Measurements from ENCODE around the gene EVA1B. TPM values are rescaled to one million over a fixed set of nuclear protein-coding genes. Genes with fewer than 3 reads are reported as not detected.

EVA1B gene, protein sequence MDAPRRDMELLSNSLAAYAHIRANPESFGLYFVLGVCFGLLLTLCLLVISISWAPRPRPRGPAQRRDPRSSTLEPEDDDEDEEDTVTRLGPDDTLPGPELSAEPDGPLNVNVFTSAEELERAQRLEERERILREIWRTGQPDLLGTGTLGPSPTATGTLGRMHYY
- total RNA-seq: 55.7 to 88.4 TPM (median 85.2 TPM) in 3 replicates
- long read RNA-seq, transcript EVA1B-202 (3 exons, 699 nt): major isoform, 157 of 169 reads
- long read RNA-seq, partial matches to known transcripts: 3 of 169 reads
- long read RNA-seq, other reads (novel, unspliced or antisense): 9 of 169 reads

DNA sequence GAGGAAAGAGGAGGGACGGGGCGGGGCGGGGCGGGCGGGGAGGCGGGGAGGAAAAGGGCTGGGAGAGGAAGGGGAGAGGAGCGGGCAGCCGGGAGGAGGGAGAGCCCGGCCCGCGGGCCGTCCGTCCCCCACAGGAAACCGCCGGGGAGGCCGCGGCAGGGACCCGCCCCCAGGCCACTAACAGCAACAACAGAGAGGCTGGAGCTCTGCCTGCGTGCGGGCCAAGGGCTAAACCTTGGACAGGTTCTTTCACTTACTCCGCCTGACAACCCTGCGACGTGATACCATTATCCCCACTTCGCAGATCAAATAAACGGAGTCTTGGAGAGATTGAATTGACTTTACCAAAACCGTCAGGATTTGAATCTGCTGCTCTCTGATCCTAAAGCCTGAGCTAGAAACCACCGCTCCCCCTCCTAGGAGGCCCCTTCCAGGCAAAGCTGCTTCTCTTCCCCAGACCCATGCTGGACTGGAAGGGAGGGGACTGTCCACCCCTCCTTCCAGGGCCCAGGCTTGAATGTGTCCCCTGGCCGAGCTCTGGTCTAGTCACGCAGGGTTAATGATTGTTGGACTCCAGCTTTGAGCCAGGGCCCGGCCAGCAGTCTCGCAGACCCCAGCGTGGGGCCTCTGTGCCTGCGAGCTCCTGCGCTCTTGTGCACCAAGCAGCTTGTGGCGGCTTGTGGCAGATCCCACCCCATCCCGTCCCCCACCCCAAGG is at the start of gene EVA1B:
TSS of gene EVA1B (minus strand) at position 10 of the 717 bp plus-strand sequence. CDS start 608 bp downstream, outside the sequence.
- Mint-ChIP-seq H3K27me3 (ENCODE audit: low read depth) (no peaks in the 10 kb centered on the region), H3K4me3 (ENCODE audit: unreplicated experiment) (peak within 1 kb of the TSS; percentile 77), H3K27ac (ENCODE audit: unreplicated experiment) (peak within 1 kb of the TSS; percentile 91), H3K9me3 (ENCODE audit: low read depth) (no peaks in the 10 kb centered on the region), H3K4me1 (ENCODE audit: low read depth) (peaks cover 47% of the 10 kb centered on the region), H3K36me3 (ENCODE audit: low read depth) (peaks cover 2% of the 10 kb centered on the region)
- TF ChIP-seq, protein P1, sequence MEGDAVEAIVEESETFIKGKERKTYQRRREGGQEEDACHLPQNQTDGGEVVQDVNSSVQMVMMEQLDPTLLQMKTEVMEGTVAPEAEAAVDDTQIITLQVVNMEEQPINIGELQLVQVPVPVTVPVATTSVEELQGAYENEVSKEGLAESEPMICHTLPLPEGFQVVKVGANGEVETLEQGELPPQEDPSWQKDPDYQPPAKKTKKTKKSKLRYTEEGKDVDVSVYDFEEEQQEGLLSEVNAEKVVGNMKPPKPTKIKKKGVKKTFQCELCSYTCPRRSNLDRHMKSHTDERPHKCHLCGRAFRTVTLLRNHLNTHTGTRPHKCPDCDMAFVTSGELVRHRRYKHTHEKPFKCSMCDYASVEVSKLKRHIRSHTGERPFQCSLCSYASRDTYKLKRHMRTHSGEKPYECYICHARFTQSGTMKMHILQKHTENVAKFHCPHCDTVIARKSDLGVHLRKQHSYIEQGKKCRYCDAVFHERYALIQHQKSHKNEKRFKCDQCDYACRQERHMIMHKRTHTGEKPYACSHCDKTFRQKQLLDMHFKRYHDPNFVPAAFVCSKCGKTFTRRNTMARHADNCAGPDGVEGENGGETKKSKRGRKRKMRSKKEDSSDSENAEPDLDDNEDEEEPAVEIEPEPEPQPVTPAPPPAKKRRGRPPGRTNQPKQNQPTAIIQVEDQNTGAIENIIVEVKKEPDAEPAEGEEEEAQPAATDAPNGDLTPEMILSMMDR (IDR thresholded peaks at IDR 0.05): no peak
- DNase-seq (ENCODE audit: low spot score): no peak

DNA sequence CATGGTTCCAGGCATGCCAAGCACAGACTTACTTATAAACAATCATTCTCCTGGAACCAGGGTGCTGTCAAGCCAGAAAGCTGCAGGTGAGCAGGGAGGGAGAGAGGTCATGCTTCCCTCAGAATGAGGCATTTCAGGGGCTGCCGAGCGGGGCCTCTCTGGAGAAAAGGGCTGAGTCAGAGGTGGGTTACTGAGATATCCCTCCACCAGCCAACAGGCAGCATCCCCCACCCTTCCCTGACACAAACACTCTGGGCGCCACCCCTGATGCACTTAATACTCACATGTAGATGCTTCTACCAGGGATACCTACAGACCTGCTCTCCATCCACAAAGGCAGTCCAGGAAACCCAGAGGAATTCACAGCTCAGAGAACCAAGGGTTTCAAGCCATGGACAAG is 49.2 kb upstream of the EVA1B start:
- TF ChIP-seq, protein P1 (IDR thresholded peaks at IDR 0.05): no peak
- Mint-ChIP-seq H3K27me3 (ENCODE audit: low read depth) (no peaks in the 10 kb centered on the region), H3K27ac (ENCODE audit: unreplicated experiment) (peak overlapping the region; percentile 96), H3K4me3 (ENCODE audit: unreplicated experiment) (no peak overlapping the region), H3K9me3 (ENCODE audit: low read depth) (no peaks in the 10 kb centered on the region), H3K36me3 (ENCODE audit: low read depth) (peaks cover 2% of the 10 kb centered on the region), H3K4me1 (ENCODE audit: low read depth) (peaks cover 59% of the 10 kb centered on the region)
- DNase-seq (ENCODE audit: low spot score): no peak

GRCh38 chr1:36369061-36369861 is 45.8 kb upstream of the EVA1B start:
- peak overlapping the region; percentile 27 for H3K27ac Mint-ChIP-seq (ENCODE audit: unreplicated experiment)
- DNase-seq (ENCODE audit: low spot score): no peak
- H3K27me3 Mint-ChIP-seq (ENCODE audit: low read depth): no peaks in the 10 kb centered on the region
- no peak overlapping the region for H3K4me3 Mint-ChIP-seq (ENCODE audit: unreplicated experiment)
- TF ChIP-seq, protein P1 (IDR thresholded peaks at IDR 0.05): peak; percentile 90
- H3K4me1 Mint-ChIP-seq (ENCODE audit: low read depth): peaks cover 58% of the 10 kb centered on the region
- H3K36me3 Mint-ChIP-seq (ENCODE audit: low read depth): peaks cover 2% of the 10 kb centered on the region
- H3K9me3 Mint-ChIP-seq (ENCODE audit: low read depth): no peaks in the 10 kb centered on the region

DNA sequence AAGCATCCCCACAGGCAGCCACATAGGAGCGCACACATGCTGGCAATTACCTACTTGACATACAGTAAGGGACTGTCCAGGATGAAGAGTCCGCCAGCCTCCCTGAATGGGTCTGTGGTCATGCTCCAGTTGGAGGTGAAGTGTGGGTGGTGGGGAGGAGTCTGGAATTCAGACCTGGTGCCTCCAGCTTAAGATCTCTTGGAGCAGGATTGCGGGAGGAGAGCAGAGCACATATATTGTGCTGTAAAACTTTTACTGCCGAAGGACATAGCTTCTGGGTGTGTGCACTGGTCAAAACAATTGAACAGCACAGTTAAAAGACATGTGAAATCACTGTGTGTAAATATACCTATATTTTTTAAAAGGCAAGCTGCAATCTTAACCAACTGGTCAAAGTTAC is 44.4 kb upstream of the EVA1B start:
- no peaks in the 10 kb centered on the region for H3K9me3 Mint-ChIP-seq (ENCODE audit: low read depth)
- H3K27ac Mint-ChIP-seq (ENCODE audit: unreplicated experiment): no peak overlapping the region
- TF ChIP-seq, protein P1 (IDR thresholded peaks at IDR 0.05): no peak
- no peak for DNase-seq (ENCODE audit: low spot score)
- peaks cover 7% of the 10 kb centered on the region for H3K36me3 Mint-ChIP-seq (ENCODE audit: low read depth)
- H3K4me1 Mint-ChIP-seq (ENCODE audit: low read depth): peaks cover 44% of the 10 kb centered on the region
- H3K27me3 Mint-ChIP-seq (ENCODE audit: low read depth): no peaks in the 10 kb centered on the region
- H3K4me3 Mint-ChIP-seq (ENCODE audit: unreplicated experiment): no peak overlapping the region

- Mint-ChIP-seq H3K36me3 (ENCODE audit: low read depth) (peaks cover 7% of the 10 kb centered on the region), H3K4me1 (ENCODE audit: low read depth) (peaks cover 36% of the 10 kb centered on the region), H3K27ac (ENCODE audit: unreplicated experiment) (peak overlapping the region; percentile 12), H3K9me3 (ENCODE audit: low read depth) (no peaks in the 10 kb centered on the region), H3K27me3 (ENCODE audit: low read depth) (no peaks in the 10 kb centered on the region), H3K4me3 (ENCODE audit: unreplicated experiment) (no peak overlapping the region)
- TF ChIP-seq, protein P1 (IDR thresholded peaks at IDR 0.05): no peak
- DNase-seq (ENCODE audit: low spot score): no peak
Observed at GRCh38 chr1:36367066-36367465, 43.6 kb upstream of the EVA1B start.
